Glomerular visceral epithelial cell (primary cell): Measurements from ENCODE around the gene MIGA2.
A peak's percentile ranks its signal among the peaks of the same experiment; 100 is the strongest.

ENCODE experiments used
- DNase-seq: peaks from one replicate; pipeline ENCODE4 v3.0.0-alpha.2; 2016; ENCODE audit errors: extremely low spot score

Gene MIGA2

GRCh38 chr9:129071526-129072126 lies 35.2 kb downstream of the MIGA2 start:
- DNase-seq: no peak

GRCh38 chr9:129072171-129072570 lies 35.7 kb downstream of the MIGA2 start:
- DNase-seq: no peak

- no peak for DNase-seq
These were observed 37.0 kb downstream of the MIGA2 start for GRCh38 chr9:129073404-129073803.

- no peak for DNase-seq
These were observed 37.7 kb downstream of the MIGA2 start for GRCh38 chr9:129074106-129074505.

GRCh38 chr9:129075996-129076639 lies 39.7 kb downstream of the MIGA2 start:
- DNase-seq: no peak

GRCh38 chr9:129076640-129077037 lies 40.2 kb downstream of the MIGA2 start:
- no peak for DNase-seq

GRCh38 chr9:129077236-129077635 lies 40.8 kb downstream of the MIGA2 start:
- no peak for DNase-seq

GRCh38 chr9:129078691-129079503 lies 42.5 kb downstream of the MIGA2 start:
- no peak for DNase-seq

- no peak for DNase-seq
These were observed 43.4 kb downstream of the MIGA2 start for GRCh38 chr9:129079829-129080228.

- no peak for DNase-seq
These were observed 43.8 kb downstream of the MIGA2 start for GRCh38 chr9:129080298-129080600.

GRCh38 chr9:129080601-129081387 lies 44.4 kb downstream of the MIGA2 start, which contains the start of gene DOLPP1:
TSS of gene DOLPP1 (plus strand) at chr9:129081111. CDS start at chr9:129081132, 21 bp downstream.
- peak; percentile 100 for DNase-seq

- peak; percentile 18 for DNase-seq
These were observed 45.0 kb downstream of the MIGA2 start for GRCh38 chr9:129081388-129081904.

GRCh38 chr9:129084087-129084486 lies 47.7 kb downstream of the MIGA2 start:
- DNase-seq: no peak

GRCh38 chr9:129089246-129089645 lies 52.8 kb downstream of the MIGA2 start:
- no peak for DNase-seq

- DNase-seq: no peak
These were observed 57.4 kb downstream of the MIGA2 start for GRCh38 chr9:129093602-129094386.

GRCh38 chr9:129094387-129095169 lies 58.2 kb downstream of the MIGA2 start:
- DNase-seq: no peak

- no peak for DNase-seq
These were observed 58.8 kb downstream of the MIGA2 start for GRCh38 chr9:129095170-129095667.

GRCh38 chr9:129095908-129096307 lies 59.5 kb downstream of the MIGA2 start:
- DNase-seq: no peak

- no peak for DNase-seq
These were observed 61.4 kb downstream of the MIGA2 start for GRCh38 chr9:129097671-129098306.

- no peak for DNase-seq
These were observed 61.9 kb downstream of the MIGA2 start for GRCh38 chr9:129098328-129098727.
